GM21576 (cell line): Measurements from ENCODE around the gene INO80C.

ENCODE experiments used
- ATAC-seq: cut with Tn5 transposase; IDR thresholded peaks from one replicate; pipeline ENCODE4 v1.9.1; 2021; ENCODE audit warnings: mild to moderate bottlenecking, moderate library complexity; ENCODE audit not compliant: unreplicated experiment

The INO80C gene

GRCh38 chr18:35435401-35435800 is 62.4 kb downstream of the INO80C start:
- ATAC-seq, result no peak

DNA sequence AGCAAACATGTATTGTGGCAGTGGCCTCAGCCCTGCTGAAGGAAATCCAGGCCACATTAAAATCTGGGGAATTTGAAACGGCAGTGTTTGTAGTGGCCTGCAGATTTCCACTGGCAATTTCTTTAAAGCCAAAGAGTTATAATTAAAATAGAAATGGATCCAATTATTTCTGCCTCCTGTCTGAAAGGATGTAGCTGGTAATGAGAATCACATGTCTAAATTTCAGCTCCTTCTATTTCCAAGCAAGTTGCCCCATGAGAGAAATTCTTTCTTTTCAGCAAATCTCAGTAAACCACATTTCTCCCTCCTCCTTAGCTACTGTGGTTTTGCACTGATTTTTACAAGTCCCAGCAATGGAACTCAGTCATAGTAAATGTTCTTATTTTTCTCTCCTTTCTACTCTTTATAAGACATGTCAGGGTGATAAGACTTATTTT is 65.2 kb downstream of the INO80C start:
- no peak for ATAC-seq

GRCh38 chr18:35431374-35431741 is 66.4 kb downstream of the INO80C start:
- no peak for ATAC-seq

DNA sequence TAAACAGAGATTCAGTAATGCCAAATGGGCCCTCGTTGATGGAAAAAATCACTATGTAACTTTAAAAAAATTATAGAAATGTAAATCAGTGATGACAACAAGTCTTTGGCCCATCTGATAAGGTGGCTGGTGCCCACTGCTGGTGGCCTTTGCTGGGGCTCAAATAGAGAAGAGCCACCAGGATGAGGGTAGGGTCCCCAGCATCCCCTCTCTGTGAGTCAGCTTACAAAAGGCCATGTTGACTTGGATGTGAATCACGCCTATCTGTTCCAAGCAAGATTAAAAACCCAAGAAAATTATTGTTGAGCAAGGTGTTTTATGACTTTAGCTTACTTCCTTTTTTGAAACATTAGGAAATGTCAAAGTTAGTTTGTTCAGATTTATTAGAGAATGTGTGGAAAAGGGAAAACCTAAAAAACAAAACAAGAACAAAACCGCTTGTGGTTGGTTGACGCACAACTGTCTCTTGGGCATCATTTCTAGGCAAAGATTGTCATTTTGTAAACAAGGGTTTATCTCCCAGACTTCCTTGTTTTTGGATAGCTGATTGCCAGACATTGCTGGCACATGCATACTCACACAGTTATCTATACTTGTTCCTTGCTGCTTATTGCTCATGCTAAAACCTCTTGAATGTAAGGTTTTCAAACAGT is 66.9 kb downstream of the INO80C start:
- ATAC-seq, result no peak

GRCh38 chr18:35426786-35427185 is 71.0 kb downstream of the INO80C start:
- ATAC-seq, result no peak

DNA sequence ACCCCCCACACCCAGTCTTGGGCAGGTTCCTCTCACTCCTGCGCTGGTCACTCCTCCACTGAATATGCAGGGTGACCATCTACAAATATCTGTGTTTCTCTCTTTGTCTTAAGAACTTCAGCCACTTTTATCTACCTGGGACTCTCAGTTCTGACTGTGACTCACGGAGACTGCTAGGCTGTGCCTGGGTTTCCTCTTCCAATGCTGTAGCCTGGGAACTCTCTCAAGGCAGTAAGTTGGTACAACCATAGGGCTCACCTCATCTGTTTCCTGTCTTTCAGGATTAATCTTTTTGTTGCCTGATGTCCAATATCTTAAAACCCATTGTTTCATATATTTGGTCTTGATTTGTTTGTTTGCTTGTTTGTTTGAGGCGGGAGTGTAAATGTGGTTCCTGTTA is 73.4 kb downstream of the INO80C start:
- no peak for ATAC-seq

DNA sequence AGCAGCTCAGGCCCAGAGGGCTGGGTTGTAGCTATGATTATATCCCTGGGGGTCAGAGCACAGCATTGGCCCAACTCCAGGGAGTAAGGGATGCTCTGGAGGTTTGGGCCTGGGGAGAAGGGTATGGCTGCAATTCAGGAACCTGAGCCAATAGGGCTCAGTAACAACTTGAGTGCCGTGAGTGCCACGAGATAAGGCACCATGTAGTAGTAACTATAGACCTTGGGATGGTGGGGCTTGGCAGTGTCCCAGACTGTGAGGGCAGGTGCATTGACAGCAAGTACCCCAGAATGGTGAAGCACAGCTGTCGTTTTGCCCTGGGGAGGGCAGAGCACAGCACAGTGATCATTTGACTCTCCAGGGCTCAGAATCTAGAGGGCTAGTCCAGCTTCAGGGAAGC is 75.5 kb downstream of the INO80C start:
- ATAC-seq, result no peak

DNA sequence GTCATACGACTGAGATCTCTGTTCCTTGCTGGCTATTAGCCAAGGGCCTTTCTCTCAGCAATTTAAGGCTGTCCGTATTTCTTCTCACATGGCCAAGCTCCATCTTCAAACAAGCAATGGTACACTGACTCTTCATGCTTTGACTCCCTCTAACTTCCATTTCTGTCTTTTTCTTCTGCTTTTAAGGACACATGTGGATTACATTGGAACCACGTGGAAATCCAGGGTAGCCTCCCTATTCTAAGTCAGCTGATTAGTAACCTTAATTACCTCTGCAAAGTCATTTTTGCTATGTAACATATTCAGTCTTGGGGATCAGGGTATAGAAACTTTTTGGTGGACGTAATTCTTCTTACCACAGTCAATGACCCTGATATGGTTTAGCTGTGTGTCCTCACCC is 79.2 kb downstream of the INO80C start:
- ATAC-seq, result no peak
